ENCODE data around the gene BAG3.
A peak's percentile ranks its signal among the peaks of the same experiment; 100 is the strongest.

Gene BAG3

GRCh38 chr10:119669331-119669730 is 18.2 kb downstream of the BAG3 start:
- no peak for TF ChIP-seq NFIC (IDR thresholded peaks at IDR 0.05)

DNA sequence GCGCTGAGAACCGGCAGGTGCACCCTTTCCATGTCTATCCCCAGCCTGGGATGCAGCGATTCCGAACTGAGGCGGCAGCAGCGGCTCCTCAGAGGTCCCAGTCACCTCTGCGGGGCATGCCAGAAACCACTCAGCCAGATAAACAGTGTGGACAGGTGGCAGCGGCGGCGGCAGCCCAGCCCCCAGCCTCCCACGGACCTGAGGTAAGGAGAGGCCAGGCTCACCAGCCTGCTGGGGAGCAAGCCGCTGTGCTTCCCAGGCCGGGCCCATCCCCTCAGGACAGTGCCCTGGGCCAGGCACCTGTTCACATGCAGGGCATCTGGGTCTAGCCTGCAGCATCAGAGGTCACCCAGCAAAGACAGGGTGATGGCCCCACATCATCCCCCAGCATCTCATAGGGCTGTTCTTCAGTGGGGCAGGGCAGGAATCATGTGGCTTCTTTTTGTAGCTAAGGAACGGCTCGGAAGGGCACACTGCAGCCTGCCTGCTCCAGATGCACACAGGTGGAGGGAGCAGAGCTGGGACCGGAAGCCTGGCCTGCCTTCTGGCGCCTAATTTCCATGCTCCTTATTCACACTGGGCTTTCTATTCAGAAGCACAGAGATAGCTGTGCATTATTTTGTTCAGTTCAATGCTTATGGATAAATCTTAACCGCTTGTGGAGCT is 18.9 kb downstream of the BAG3 start:
- TF ChIP-seq EP300 (IDR thresholded peaks at IDR 0.05; ENCODE audit: borderline replicate concordance): 0 out of 2 replicates have a peak, but pooled peaks have one; percentile 26
- TF ChIP-seq USF1 (IDR thresholded peaks at IDR 0.05): no peak
- no peak for TF ChIP-seq YY1 (IDR thresholded peaks at IDR 0.05; ENCODE audit: low read depth)
- TF ChIP-seq TEAD4 (IDR thresholded peaks at IDR 0.05): no peak
- TF ChIP-seq TAF1 (IDR thresholded peaks at IDR 0.05; ENCODE audit: low read depth): no peak
- no peak for TF ChIP-seq CREB1 (IDR thresholded peaks at IDR 0.05; ENCODE audit: low read depth)

DNA sequence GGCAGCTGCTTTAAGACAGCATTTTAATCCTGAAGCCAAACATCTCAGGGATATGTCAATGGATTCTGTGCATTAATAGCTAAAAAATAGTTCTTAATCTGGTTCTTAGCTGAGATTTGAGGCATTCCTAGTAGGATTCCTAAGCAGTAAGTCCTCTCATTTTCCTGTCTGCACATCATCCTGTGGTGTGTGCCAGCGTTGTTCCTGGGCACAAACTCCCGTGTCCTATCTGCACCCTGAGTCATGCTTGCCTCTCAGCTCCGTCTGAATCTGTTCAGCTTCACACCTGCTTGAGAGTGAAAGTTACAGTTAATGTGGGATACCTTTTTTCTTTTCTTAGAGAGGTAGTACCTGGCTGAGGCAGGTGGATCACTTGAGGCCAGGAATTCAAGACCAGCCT is 19.5 kb downstream of the BAG3 start:
- TF ChIP-seq FOXM1 (IDR thresholded peaks at IDR 0.05; ENCODE audit: borderline replicate concordance, low read depth) (no peak), ZBTB7A (IDR thresholded peaks at IDR 0.05; ENCODE audit: low read depth) (no peak), CEBPB (IDR thresholded peaks at IDR 0.05) (no peak), RAD21 (IDR thresholded peaks at IDR 0.05; ENCODE audit: low read depth) (no peak), EP300 (IDR thresholded peaks at IDR 0.05; ENCODE audit: borderline replicate concordance) (no peak), MAX (IDR thresholded peaks at IDR 0.05) (no peak), USF1 (IDR thresholded peaks at IDR 0.05) (no peak), TCF12 (IDR thresholded peaks at IDR 0.05; ENCODE audit: low read depth) (no peak), CREB1 (IDR thresholded peaks at IDR 0.05; ENCODE audit: low read depth) (no peak), TEAD4 (IDR thresholded peaks at IDR 0.05) (no peak), TAF1 (IDR thresholded peaks at IDR 0.05; ENCODE audit: low read depth) (no peak), NFIC (IDR thresholded peaks at IDR 0.05) (no peak), EGR1 (IDR thresholded peaks at IDR 0.05) (no peak), REST (IDR thresholded peaks at IDR 0.05; ENCODE audit: low read depth) (no peak), YY1 (IDR thresholded peaks at IDR 0.05; ENCODE audit: low read depth) (no peak)

- no peak for TF ChIP-seq EP300 (IDR thresholded peaks at IDR 0.05; ENCODE audit: borderline replicate concordance)
- TF ChIP-seq CREB1 (IDR thresholded peaks at IDR 0.05; ENCODE audit: low read depth): no peak
- no peak for TF ChIP-seq CEBPB (IDR thresholded peaks at IDR 0.05)
- no peak for TF ChIP-seq MAX (IDR thresholded peaks at IDR 0.05)
Observed at GRCh38 chr10:119671381-119671780, 20.2 kb downstream of the BAG3 start.

DNA sequence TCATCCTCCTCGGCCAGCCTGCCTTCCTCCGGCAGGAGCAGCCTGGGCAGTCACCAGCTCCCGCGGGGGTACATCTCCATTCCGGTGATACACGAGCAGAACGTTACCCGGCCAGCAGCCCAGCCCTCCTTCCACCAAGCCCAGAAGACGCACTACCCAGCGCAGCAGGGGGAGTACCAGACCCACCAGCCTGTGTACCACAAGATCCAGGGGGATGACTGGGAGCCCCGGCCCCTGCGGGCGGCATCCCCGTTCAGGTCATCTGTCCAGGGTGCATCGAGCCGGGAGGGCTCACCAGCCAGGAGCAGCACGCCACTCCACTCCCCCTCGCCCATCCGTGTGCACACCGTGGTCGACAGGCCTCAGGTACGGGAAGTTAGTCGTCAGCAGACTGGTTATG is 21.1 kb downstream of the BAG3 start:
- TF ChIP-seq USF1 (IDR thresholded peaks at IDR 0.05) (no peak), RAD21 (IDR thresholded peaks at IDR 0.05; ENCODE audit: low read depth) (no peak), CREB1 (IDR thresholded peaks at IDR 0.05; ENCODE audit: low read depth) (no peak), MAX (IDR thresholded peaks at IDR 0.05) (no peak), EGR1 (IDR thresholded peaks at IDR 0.05) (no peak), FOXM1 (IDR thresholded peaks at IDR 0.05; ENCODE audit: borderline replicate concordance, low read depth) (no peak)

GRCh38 chr10:119673271-119673670 is 22.1 kb downstream of the BAG3 start:
- TF ChIP-seq CREB1 (IDR thresholded peaks at IDR 0.05; ENCODE audit: low read depth): no peak
- no peak for TF ChIP-seq TEAD4 (IDR thresholded peaks at IDR 0.05)

- TF ChIP-seq NFIC (IDR thresholded peaks at IDR 0.05): no peak
- no peak for TF ChIP-seq REST (IDR thresholded peaks at IDR 0.05; ENCODE audit: low read depth)
- no peak for TF ChIP-seq CEBPB (IDR thresholded peaks at IDR 0.05)
- no peak for TF ChIP-seq EP300 (IDR thresholded peaks at IDR 0.05; ENCODE audit: borderline replicate concordance)
- TF ChIP-seq EGR1 (IDR thresholded peaks at IDR 0.05): no peak
- TF ChIP-seq TCF12 (IDR thresholded peaks at IDR 0.05; ENCODE audit: low read depth): no peak
- TF ChIP-seq TEAD4 (IDR thresholded peaks at IDR 0.05): no peak
- TF ChIP-seq USF1 (IDR thresholded peaks at IDR 0.05): no peak
- no peak for TF ChIP-seq MAX (IDR thresholded peaks at IDR 0.05)
- TF ChIP-seq CREB1 (IDR thresholded peaks at IDR 0.05; ENCODE audit: low read depth): no peak
- no peak for TF ChIP-seq RAD21 (IDR thresholded peaks at IDR 0.05; ENCODE audit: low read depth)
- no peak for TF ChIP-seq YY1 (IDR thresholded peaks at IDR 0.05; ENCODE audit: low read depth)
- no peak for TF ChIP-seq FOXM1 (IDR thresholded peaks at IDR 0.05; ENCODE audit: borderline replicate concordance, low read depth)
- no peak for TF ChIP-seq ZBTB7A (IDR thresholded peaks at IDR 0.05; ENCODE audit: low read depth)
- no peak for TF ChIP-seq TAF1 (IDR thresholded peaks at IDR 0.05; ENCODE audit: low read depth)
Observed at GRCh38 chr10:119675483-119676170, 24.4 kb downstream of the BAG3 start.
